Suprapubic skin (tissue), 4 donors: ENCODE data around the gene ZNF860. TPM values are rescaled to one million over a fixed set of nuclear protein-coding genes. Genes with fewer than 3 reads are reported as not detected.

Experiments
- DNase-seq, 2 donors: peaks; one replicate each; pipeline ENCODE4 v3.0.0-alpha.2; 2019; ENCODE audit warnings: low spot score in 2 of 2
- H3K27ac ChIP-seq: fragments of 200-600 bp; sonication (generic); one replicate; pipeline ENCODE4 v1.5.1; 2019
- H3K27me3 ChIP-seq: fragments of 200-600 bp; sonication (generic); one replicate; pipeline ENCODE4 v1.5.1; 2019
- H3K36me3 ChIP-seq: fragments of 200-600 bp; sonication (generic); one replicate; pipeline ENCODE4 v1.5.1; 2019
- H3K4me1 ChIP-seq: fragments of 200-600 bp; sonication (generic); one replicate; pipeline ENCODE4 v1.5.1; 2019
- H3K4me3 ChIP-seq: fragments of 200-600 bp; sonication (generic); one replicate; pipeline ENCODE4 v1.5.1; 2019; ENCODE audit warnings: mild to moderate bottlenecking
- H3K9me3 ChIP-seq: fragments of 200-600 bp; sonication (generic); one replicate; pipeline ENCODE4 v1.5.1; 2019
- CTCF ChIP-seq, 2 donors: fragments of 200-600 bp in 1 of 2; fragments of 450-650 bp in 1 of 2; sonication (generic) in 1 of 2; IDR thresholded peaks; one replicate each; pipeline ENCODE4 v1.5.1; 2016 to 2019; ENCODE audit warnings: antibody characterized with exemption in 2 of 2, mild to moderate bottlenecking in 1 of 2, moderate library complexity in 1 of 2
- EP300 ChIP-seq: sonication (generic); formaldehyde crosslinking; IDR thresholded peaks from one replicate; pipeline ENCODE4 v1.6.1; 2017; ENCODE audit warnings: antibody characterized with exemption
- POLR2A ChIP-seq, 2 donors: fragments of 450-650 bp; IDR thresholded peaks; one replicate each; pipeline ENCODE4 v1.6.1; 2017; ENCODE audit warnings: antibody characterized with exemption in 2 of 2, mild to moderate bottlenecking in 2 of 2, moderate library complexity in 2 of 2
- POLR2AphosphoS5 ChIP-seq, 3 donors: sonication (generic); formaldehyde crosslinking; IDR thresholded peaks; one replicate each; pipeline ENCODE4 v1.6.1; 2017; ENCODE audit warnings: antibody characterized with exemption in 3 of 3
- WGBS: methylation state at CpG from one replicate; pipeline ENCODE4 v1.1.5; 2018; 5-methylcytosine and 5-hydroxymethylcytosine counted together
- total RNA-seq, 4 donors: library from RNA; depleted of rRNA; stranded (reverse); fragments of >200 nt; gene quantifications; one replicate each; pipeline ENCODE4 v1.1.0, GENCODE V29; 2016

The ZNF860 gene
- total RNA-seq, result 1 to 10 TPM; 1.2 to 3.4 (median 1.7) TPM

GRCh38 chr3:31981206-31982181, at the start of gene ZNF860, which contains the start of gene OSBPL10:
TSS of gene ZNF860 (plus strand) at chr3:31981750. CDS start at chr3:31989080, 7,330 bp downstream.
TSS of gene OSBPL10 (minus strand) at chr3:31981262. CDS start at chr3:31981179, 83 bp downstream.
- WGBS, result 10% methylated on average over 43 of the region's 65 CpGs
- peak within 1 kb of the TSS; percentile 60 for H3K4me3 ChIP-seq
- TF ChIP-seq CTCF (IDR thresholded peaks at IDR 0.05) (peak in 1 of 2 donors; percentile 19), POLR2AphosphoS5 (IDR thresholded peaks at IDR 0.05) (peak in 1 of 3 donors; percentile 21), POLR2A (IDR thresholded peaks at IDR 0.05) (peak in 1 of 2 donors; percentile 10), EP300 (no peak)

DNA sequence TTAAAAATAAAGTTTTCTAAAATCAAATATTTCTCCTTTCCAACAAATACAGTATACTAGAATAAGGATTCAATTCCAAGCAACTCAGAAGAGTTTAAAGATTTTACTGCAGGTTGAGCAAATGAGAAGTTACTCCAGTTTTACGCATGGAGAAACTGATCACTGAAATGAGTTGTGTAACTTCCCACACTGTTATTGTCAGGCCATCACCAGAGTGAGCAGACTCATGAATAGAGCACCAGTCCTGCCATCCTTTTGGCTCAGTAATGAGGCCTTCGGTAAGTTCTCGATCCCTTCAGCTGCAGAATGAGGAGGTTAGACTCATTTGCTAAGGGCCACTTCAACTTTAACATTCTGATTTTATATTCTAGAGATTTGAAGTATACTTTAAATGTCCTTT, 48.6 kb upstream of the ZNF860 start:
- H3K9me3 ChIP-seq, result no peaks in the 10 kb centered on the region
- no peaks in the 10 kb centered on the region for H3K27me3 ChIP-seq
- H3K36me3 ChIP-seq, result no peaks in the 10 kb centered on the region
- H3K4me3 ChIP-seq, result no peak overlapping the region
- peaks cover 23% of the 10 kb centered on the region for H3K4me1 ChIP-seq
- WGBS, result 91% methylated on average over 3 of the region's 3 CpGs
- DNase-seq, result no peak
- no peak overlapping the region for H3K27ac ChIP-seq
- TF ChIP-seq CTCF (IDR thresholded peaks at IDR 0.05), result no peak
- no peak for TF ChIP-seq POLR2AphosphoS5 (IDR thresholded peaks at IDR 0.05)
- TF ChIP-seq POLR2A (IDR thresholded peaks at IDR 0.05), result no peak
- TF ChIP-seq EP300, result no peak

More at GRCh38 chr3:31981206-31982181, at the start of gene ZNF860, which contains the start of gene OSBPL10:
- no peaks in the 10 kb centered on the region for H3K9me3 ChIP-seq
- peaks cover 29% of the 10 kb centered on the region for H3K4me1 ChIP-seq
- DNase-seq, result peak; percentile 90 to 91
- no peaks in the 10 kb centered on the region for H3K36me3 ChIP-seq
- no peaks in the 10 kb centered on the region for H3K27me3 ChIP-seq
- H3K27ac ChIP-seq, result peak within 1 kb of the TSS; percentile 89

DNA sequence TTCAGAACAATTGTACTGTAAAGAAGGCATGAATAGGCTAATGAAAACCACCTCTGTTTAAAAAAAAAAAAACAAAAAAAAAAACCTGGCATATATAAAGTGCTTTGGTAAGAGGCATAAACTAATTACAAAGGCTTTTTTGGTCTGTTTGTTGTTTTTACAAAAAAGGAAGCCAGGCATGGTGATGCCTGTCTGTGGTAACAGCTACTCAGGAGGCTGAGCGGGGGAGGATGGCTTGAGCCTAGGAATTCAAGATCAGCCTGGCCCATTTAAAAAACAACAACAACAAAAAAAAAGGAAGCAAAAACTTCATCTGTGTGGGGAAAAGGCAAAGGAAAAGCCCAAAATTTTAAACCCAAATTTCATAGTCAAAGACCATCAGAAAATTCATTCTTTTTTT, 47.5 kb upstream of the ZNF860 start:
- Histone ChIP-seq H3K36me3 (no peaks in the 10 kb centered on the region), H3K27ac (no peak overlapping the region), H3K4me1 (peaks cover 23% of the 10 kb centered on the region), H3K4me3 (no peak overlapping the region), H3K27me3 (no peaks in the 10 kb centered on the region), H3K9me3 (no peaks in the 10 kb centered on the region)
- no peak for DNase-seq
- 67% methylated on average over 1 of the region's 1 CpG for WGBS
- no peak for TF ChIP-seq EP300
- no peak for TF ChIP-seq POLR2AphosphoS5 (IDR thresholded peaks at IDR 0.05)
- TF ChIP-seq CTCF (IDR thresholded peaks at IDR 0.05), result no peak
- no peak for TF ChIP-seq POLR2A (IDR thresholded peaks at IDR 0.05)

DNA sequence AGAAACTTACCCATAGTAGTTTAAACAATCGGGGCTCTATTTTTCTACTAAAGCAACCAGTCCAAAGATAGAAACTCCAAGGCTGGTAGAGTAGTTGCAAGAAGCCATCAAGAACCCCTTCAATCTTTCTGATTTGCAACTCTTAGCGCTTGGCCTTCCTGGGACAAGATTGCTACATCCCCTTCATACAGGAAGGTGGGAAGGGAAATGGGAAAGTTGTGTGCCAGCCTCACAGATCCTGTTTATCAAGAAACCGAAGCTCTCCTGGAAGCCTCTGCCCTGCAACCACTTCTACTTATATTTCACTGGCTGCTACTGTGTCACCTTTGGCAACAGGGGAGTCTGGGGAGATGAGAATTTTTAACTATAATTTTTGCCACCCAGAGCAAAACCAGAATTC, 46.7 kb upstream of the ZNF860 start:
- no peak overlapping the region for H3K27ac ChIP-seq
- no peaks in the 10 kb centered on the region for H3K27me3 ChIP-seq
- DNase-seq, result no peak
- 50% methylated on average over 3 of the region's 3 CpGs for WGBS
- H3K4me1 ChIP-seq, result peaks cover 23% of the 10 kb centered on the region
- TF ChIP-seq CTCF (IDR thresholded peaks at IDR 0.05), result no peak
- no peak for TF ChIP-seq POLR2A (IDR thresholded peaks at IDR 0.05)
- TF ChIP-seq POLR2AphosphoS5 (IDR thresholded peaks at IDR 0.05), result no peak
- TF ChIP-seq EP300, result no peak
- H3K9me3 ChIP-seq, result no peaks in the 10 kb centered on the region
- H3K36me3 ChIP-seq, result no peaks in the 10 kb centered on the region
- H3K4me3 ChIP-seq, result no peak overlapping the region

DNA sequence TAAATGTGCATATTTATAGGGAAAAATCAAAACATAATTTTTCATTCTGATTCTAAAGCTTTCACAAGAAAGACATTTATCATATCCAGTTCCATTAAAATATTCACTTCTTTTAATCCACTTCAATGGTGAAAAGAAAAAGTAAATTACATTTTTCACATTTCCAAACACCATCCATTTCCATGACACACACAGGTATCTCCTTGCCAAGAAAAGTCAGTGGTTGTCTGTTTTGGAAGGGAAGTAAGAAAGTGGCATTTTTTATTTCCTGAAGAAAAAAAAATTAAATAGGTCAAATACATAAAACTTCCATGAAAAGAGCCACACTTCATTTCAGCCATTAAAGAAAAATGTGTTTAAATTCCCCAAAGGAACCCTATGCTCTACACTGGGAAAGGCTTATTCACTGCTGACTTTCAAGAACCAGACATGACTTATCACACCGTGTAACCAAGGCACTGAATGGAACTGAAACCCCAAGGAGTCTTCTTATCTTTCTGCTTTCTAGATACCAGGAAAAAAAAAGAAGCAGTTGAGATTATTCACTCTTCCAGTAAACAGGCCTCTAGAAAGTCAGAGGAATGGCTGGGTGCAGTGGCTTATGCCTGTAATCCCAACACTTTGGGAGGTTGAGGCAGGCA, 45.0 kb upstream of the ZNF860 start:
- Histone ChIP-seq H3K4me3 (no peak overlapping the region), H3K4me1 (peaks cover 27% of the 10 kb centered on the region), H3K9me3 (no peaks in the 10 kb centered on the region), H3K36me3 (no peaks in the 10 kb centered on the region), H3K27me3 (no peaks in the 10 kb centered on the region), H3K27ac (no peak overlapping the region)
- TF ChIP-seq POLR2AphosphoS5 (IDR thresholded peaks at IDR 0.05) (no peak), CTCF (IDR thresholded peaks at IDR 0.05) (no peak), EP300 (no peak), POLR2A (IDR thresholded peaks at IDR 0.05) (no peak)
- WGBS, result 22% methylated on average over 1 of the region's 1 CpG
- DNase-seq, result no peak
